GM21390 (cell line): Measurements from ENCODE around the gene CDK14.
A peak's percentile ranks its signal among the peaks of the same experiment; 100 is the strongest.

Experiments used
- ATAC-seq: cut with Tn5 transposase; IDR thresholded peaks from one replicate; pipeline ENCODE4 v1.9.1; 2021; ENCODE audit not compliant: unreplicated experiment

The CDK14 gene

DNA sequence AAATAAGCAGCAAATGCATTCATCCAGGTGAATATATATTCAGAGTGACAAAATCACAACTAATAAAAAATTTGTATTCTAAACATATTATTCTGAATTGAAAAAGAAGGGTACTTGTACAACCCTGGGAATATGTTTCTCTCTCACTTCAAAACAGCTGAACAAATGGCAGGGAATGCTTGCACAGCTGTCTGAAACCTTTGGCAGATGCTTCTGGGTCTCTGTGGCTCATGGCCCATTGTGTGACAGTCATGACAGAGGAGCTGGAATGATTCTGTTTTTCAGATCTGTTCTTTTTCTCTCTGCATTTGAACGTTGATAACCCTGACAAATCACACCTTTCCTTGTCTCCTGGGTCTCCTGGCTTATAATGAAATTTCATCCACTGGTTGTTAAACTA is 392.4 kb downstream of the CDK14 start:
- no peak for ATAC-seq

GRCh38 chr7:90988996-90989765 is 393.1 kb downstream of the CDK14 start:
- no peak for ATAC-seq

- no peak for ATAC-seq
Measured at GRCh38 chr7:90994121-90994520, 398.0 kb downstream of the CDK14 start.

DNA sequence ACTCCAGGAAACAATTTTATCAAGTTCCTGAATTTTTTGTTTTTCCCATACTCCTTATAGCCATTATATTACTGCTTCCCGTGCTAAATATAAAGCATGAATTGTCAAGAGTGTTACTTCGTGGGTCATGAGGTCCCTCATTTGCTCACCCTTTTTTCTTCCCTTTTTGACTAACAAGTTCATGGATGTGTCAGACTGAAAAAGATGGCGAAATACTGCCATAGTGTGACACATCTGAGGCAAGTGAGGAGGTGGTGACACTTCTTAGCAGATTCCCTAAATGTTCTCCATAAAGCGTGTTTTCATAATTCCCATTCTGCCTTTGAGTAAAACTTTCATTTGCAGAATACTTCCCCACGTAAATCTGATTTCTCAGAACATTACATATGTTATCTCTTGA is 398.5 kb downstream of the CDK14 start:
- no peak for ATAC-seq

DNA sequence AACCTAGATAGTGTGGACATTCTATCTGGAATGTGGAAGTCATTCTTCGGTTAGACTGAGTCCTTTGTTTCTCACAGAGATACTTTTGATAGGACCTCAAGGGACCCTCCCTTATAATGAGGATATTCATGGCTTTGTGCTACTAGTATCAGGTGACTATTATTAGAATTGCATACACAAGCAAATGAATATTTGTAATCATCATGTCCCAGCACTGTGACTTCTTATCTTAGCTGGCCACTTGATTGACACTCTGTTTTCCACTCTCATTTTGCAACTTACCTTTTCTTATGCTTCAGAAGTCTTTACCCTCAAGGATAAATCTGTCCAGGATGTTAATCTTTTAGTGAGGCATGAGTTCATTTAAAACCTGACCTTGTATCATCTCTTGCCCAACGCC is 399.9 kb downstream of the CDK14 start:
- no peak for ATAC-seq

- no peak for ATAC-seq
Measured at GRCh38 chr7:90999989-91000979, 404.2 kb downstream of the CDK14 start.

DNA sequence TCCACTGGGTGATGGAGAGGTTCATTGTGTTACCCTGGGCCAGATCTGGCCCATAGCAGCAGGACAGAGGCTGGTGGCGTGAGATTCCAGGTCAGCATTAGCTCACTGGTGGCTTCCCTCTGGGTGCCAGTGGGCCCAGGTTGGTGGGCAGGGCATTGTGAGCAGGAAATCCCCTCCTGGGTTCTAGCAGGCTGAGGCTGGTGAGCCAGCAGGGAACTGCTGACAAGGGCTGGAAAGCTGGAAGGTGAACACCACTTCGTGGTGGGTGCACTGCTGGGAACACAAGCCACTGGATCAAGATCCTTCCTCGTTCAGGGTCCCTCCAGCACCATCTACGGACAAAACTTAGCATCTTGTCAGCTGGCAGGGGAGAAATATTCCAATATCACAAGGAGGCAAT is 408.9 kb downstream of the CDK14 start:
- no peak for ATAC-seq

GRCh38 chr7:91005841-91006240 is 409.7 kb downstream of the CDK14 start:
- no peak for ATAC-seq

DNA sequence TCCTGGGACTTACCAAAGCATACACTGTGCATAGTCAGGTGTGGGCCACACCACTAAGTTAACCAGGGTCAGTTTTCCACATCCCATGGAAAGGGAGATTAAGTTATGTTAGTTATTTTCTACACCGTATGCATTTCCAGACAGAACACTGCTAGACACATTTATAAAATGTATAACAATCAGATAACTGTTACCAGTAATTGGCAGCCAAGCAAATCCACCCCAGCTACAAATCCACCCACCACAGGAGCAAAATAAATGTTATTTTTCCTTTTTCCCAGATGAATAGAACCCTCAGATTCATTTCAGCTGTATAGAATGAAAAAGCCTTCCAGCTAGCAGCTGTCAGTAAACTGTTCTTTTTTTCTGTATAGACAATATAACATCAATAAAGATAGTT is 411.2 kb downstream of the CDK14 start:
- ATAC-seq = no peak

DNA sequence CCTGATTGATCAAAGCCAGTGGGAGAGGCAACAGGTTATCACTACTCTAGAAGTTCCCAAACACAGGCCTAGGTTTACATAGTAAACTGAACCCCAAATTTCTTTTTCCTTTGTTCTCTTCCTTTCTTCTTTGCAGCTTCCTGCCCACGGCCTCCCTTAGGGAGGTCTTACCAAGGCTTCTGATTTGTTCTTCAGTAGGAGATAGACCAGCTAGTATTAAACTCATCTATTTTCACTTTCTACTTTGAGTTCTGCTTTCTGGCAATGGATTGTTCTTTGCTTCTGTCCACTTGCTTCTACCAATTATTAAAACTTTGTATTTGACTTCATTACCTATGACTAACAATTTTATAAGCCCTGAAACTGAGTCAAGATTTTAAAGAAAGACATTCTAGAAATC is 417.0 kb downstream of the CDK14 start:
- peak; percentile 48 for ATAC-seq

DNA sequence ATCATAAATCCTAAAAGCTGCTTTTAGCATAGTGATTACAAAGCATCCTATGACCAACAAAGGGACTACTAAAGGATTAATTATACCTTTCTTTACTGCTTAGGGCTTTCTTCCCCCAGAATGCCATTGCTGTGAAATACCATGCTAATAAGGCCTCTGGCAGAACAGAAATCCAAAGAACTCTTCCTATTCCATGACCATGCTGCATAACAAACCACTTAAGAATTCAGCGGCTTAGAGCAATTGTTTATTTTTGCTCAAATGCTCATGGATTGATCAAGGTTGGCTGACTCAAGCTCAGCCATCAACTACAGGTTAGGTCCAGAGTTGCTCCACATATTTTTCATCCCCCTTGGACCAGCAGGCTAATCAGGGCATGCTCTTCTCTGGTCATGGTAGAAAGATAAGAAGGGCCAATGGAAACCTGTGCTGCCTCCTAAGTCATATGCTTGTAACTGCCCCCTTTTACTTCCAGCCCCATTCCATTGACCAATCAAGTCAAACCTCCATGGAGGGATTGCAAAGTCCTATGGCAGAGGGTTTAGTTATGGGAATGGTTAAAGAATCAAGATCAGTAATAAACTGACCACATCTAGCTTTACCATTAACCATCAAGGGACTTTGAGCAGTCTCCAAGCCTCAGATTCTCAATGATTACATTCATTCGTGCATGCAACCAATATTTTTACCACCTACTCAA is 423.7 kb downstream of the CDK14 start:
- ATAC-seq = no peak

- ATAC-seq = no peak
Measured at GRCh38 chr7:91020636-91021385, 424.7 kb downstream of the CDK14 start.

- no peak for ATAC-seq
Measured at GRCh38 chr7:91021956-91022355, 425.8 kb downstream of the CDK14 start.

DNA sequence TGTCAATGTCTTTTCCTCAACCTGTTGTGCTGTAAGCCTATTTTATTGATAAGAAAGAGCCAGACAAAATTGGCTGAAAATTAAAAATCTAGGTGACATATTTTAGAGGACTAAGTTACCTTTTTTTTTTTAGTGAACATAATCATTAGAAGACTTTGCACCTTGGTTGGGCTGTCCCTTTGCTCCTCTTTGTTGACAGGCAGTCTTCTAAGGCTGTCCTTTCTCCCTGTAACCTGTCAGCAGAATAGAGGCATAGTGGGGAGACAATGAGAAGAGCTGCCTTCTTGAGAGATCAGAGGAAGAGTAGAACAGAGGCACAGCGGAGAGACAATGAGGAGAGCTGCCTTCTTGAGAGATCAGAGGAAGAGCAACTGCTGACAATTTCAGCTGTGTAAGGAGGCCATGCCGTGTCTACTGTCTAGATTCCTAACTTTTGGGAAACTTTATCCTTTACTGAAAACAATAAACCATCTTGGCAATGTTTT is 429.8 kb downstream of the CDK14 start:
- ATAC-seq = no peak

DNA sequence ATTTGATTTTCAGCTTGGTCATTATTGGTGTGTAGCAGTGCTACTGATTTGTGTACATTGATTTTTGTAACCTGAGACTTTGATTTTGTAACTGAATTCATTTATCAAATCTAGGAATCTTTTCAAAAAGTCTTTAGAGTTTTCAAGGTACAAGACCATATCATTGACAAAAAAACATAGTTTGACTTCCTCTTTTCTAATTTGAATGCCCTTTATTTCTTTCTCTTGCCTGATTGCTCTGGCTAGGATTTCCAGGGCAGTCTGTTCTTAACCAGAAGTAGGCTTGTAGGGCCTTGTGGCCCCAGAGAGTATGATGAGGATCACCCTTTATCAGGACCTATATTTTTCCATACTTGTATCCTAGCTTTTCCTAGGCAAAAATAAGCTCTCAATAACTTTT is 433.6 kb downstream of the CDK14 start:
- no peak for ATAC-seq

GRCh38 chr7:91030680-91031380 is 434.7 kb downstream of the CDK14 start:
- ATAC-seq = no peak

GRCh38 chr7:91031757-91032156 is 435.6 kb downstream of the CDK14 start:
- no peak for ATAC-seq

DNA sequence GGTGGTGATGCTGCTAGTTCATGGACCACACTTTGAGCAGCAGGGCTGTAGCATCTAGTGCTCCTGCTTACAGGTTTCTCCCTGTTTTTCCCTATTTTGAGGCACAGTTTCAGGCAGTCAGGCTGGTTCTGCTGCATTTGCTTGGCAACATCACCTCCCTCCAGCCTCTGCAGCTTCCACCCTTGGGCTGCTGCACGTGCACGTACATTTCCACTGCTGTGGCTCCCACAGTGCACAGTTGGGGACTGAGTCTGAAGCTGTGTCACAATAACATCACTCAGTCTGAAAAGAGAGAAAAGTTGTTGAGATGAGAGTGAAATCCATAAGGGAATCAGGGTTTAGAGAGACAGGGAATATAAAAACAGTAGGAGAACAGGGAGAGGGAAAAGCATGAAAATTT is 437.5 kb downstream of the CDK14 start:
- ATAC-seq = no peak

GRCh38 chr7:91034459-91035368 is 438.6 kb downstream of the CDK14 start:
- no peak for ATAC-seq
